ENCODE measurements around the gene KLHL29. TPM values are rescaled to one million over a fixed set of nuclear protein-coding genes. Genes with fewer than 3 reads are reported as not detected.

The KLHL29 gene
- total and polyA plus RNA-seq, 2 of the 13 experiments (the other 11 are each of a cell fraction or from before 2014, with no cell fraction given) = 0.01 TPM; not detected in 1

- Histone ChIP-seq H3K4me1 (ENCODE audit: insufficient read depth, low read length) (no peaks in the 10 kb centered on the region), H3K9me3 (ENCODE audit: low read length) (no peaks in the 10 kb centered on the region), H3K9ac (ENCODE audit: insufficient read depth, low read depth, low read length) (no peak overlapping the region), H3K27ac (ENCODE audit: extremely low read length, insufficient read depth, low read length) (no peak overlapping the region), H2AFZ (ENCODE audit: low read length) (no peak overlapping the region), H3K27me3 (ENCODE audit: control insufficient read depth in 1 of 2, insufficient read depth in 2 of 2, low read length in 2 of 2) (peaks cover 0 to 6% of the 10 kb centered on the region in 2 experiments; a peak in 2 of 5 replicates), H4K20me1 (ENCODE audit: insufficient read depth, low read length) (no peaks in the 10 kb centered on the region), H3K79me2 (ENCODE audit: insufficient read depth, low read length) (no peaks in the 10 kb centered on the region), H3K4me3 (replicated peaks in 1 of 3; ENCODE audit: insufficient read depth in 1 of 3, low read depth in 2 of 3, low read length in 3 of 3) (no peak overlapping the region), H3K4me2 (ENCODE audit: low read depth, low read length) (no peak overlapping the region), H3K36me3 (replicated peaks in 1 of 2; ENCODE audit: control insufficient read depth in 1 of 2, insufficient read depth in 2 of 2, low read length in 2 of 2) (no peaks in the 10 kb centered on the region)
- ATAC-seq = no peak
- no peak for DNase-seq (ENCODE audit: low spot score)
- WGBS (ENCODE audit: low lambda C conversion rate) = 59% methylated on average over 25 of the region's 25 CpGs
- FAIRE-seq = no peak
- BruUV-seq (replicated peaks) = no TSS peak
- POLR2A ChIA-PET = no interaction called here
- intact Hi-C loops (cut with micrococcal nuclease; ENCODE audit: unreplicated experiment) = no loop called here
- CTCF ChIA-PET (ENCODE audit: low intra/inter-chr PET ratio, low total read pairs) = no interaction called here
- in situ Hi-C loops (cut with HindIII; ENCODE audit: extremely low pct_ligation_motif_present, low pct_unique_long_range_greater_than_20kb) = no loop called here
- TF ChIP-seq U2AF1 (optimal IDR thresholded peaks at IDR 0.05; ENCODE audit: low read depth, low read length) (no peak), ZFP41 (CRISPR knock-in tag; IDR thresholded peaks at IDR 0.05; ENCODE audit: borderline replicate concordance) (no peak), SP1 (IDR thresholded peaks at IDR 0.05) (no peak), SP1 (CRISPR knock-in tag; IDR thresholded peaks at IDR 0.05) (no peak), HNF1B (CRISPR knock-in tag; IDR thresholded peaks at IDR 0.05) (no peak), CSRNP2 (CRISPR knock-in tag; conservative IDR thresholded peaks at IDR 0.05; ENCODE audit: low read depth) (no peak), ZNF557 (CRISPR knock-in tag; IDR thresholded peaks at IDR 0.05) (no peak), ZNF704 (CRISPR knock-in tag; IDR thresholded peaks at IDR 0.05; ENCODE audit: borderline replicate concordance) (no peak), PHF8 (CRISPR knock-in tag; IDR thresholded peaks at IDR 0.05) (no peak), GLMP (CRISPR knock-in tag; IDR thresholded peaks at IDR 0.05; ENCODE audit: borderline replicate concordance) (no peak), ZNF569 (CRISPR knock-in tag; IDR thresholded peaks at IDR 0.05; ENCODE audit: borderline replicate concordance) (no peak), TOPORS (CRISPR knock-in tag; IDR thresholded peaks at IDR 0.05) (no peak), KAT8 (CRISPR knock-in tag; IDR thresholded peaks at IDR 0.05) (no peak), ZNF281 (CRISPR knock-in tag; IDR thresholded peaks at IDR 0.05; ENCODE audit: borderline replicate concordance) (no peak)
Measured at GRCh38 chr2:23419171-23420090, 34.5 kb downstream of the KLHL29 start.

Data from HepG2 (cell line).